ENCODE results near the gene MYL2. TPM values are rescaled to one million over a fixed set of nuclear protein-coding genes. Genes with fewer than 3 reads are reported as not detected.

Gene MYL2
- polyA plus RNA-seq, 1 donor (not counting 4 experiments of a cell fraction or from before 2014, with no cell fraction given): 0.08 TPM

- no peak for TF ChIP-seq EZH2 (IDR thresholded peaks at IDR 0.05; ENCODE audit: low read length)
- peak in 2 of 3 experiments; percentile 6 to 34 for TF ChIP-seq CTCF (optimal IDR thresholded peaks at IDR 0.05 in 1 of 3, IDR thresholded peaks at IDR 0.05 in 1 of 3, conservative IDR thresholded peaks at IDR 0.05 in 1 of 3; ENCODE audit: extremely low read depth in 1 of 3, insufficient read depth in 2 of 3, low read length in 3 of 3)
These were observed 58.6 kb downstream of the MYL2 start for GRCh38 chr12:110861729-110862128.

More at GRCh38 chr12:110861729-110862128, 58.6 kb downstream of the MYL2 start:
- Histone ChIP-seq H3K27ac (ENCODE audit: control insufficient read depth, insufficient read depth, low read length) (no peak overlapping the region), H2AFZ (ENCODE audit: control insufficient read depth, low read length) (no peak overlapping the region), H3K4me3 (ENCODE audit: control insufficient read depth in 2 of 3, extremely low read depth in 1 of 3, insufficient read depth in 2 of 3, low read depth in 1 of 3, low read length in 3 of 3) (no peak overlapping the region), H4K20me1 (ENCODE audit: control insufficient read depth, extremely low read depth, insufficient read depth, low read length) (no peaks in the 10 kb centered on the region), H3K9ac (ENCODE audit: control insufficient read depth, extremely low read depth, insufficient read depth, low read length) (no peak overlapping the region), H3K4me2 (ENCODE audit: control insufficient read depth, extremely low read depth, insufficient read depth, low read depth, low read length) (no peak overlapping the region), H3K36me3 (ENCODE audit: control insufficient read depth in 2 of 2, extremely low read depth in 1 of 2, insufficient read depth in 2 of 2, low read length in 2 of 2) (no peaks in the 10 kb centered on the region), H3K4me1 (ENCODE audit: control insufficient read depth, extremely low read depth, insufficient read depth, low read length) (no peaks in the 10 kb centered on the region), H3K9me3 (ENCODE audit: control insufficient read depth, low read depth, low read length) (no peaks in the 10 kb centered on the region), H3K79me2 (ENCODE audit: control insufficient read depth, insufficient read depth, low read length) (no peaks in the 10 kb centered on the region), H3K27me3 (ENCODE audit: control insufficient read depth, extremely low read depth, insufficient read depth, low read length) (no peaks in the 10 kb centered on the region), H3K9me1 (ENCODE audit: control insufficient read depth, extremely low read depth, insufficient read depth, low read length) (no peaks in the 10 kb centered on the region)
- FAIRE-seq (no peak), DNase-seq (ENCODE audit: low read depth, low spot score) (no peak)
- dilution Hi-C loops (cut with MboI; ENCODE audit: extremely low pct_ligation_motif_present, low sequenced_read_pairs): no loop called here

Other genes with a start within 250 kb of the MYL2 start
- 1.1 to 2.1 TPM (median 1.2 TPM) in 3 replicates for gene HVCN1, start 231.5 kb downstream of the MYL2 start, polyA plus RNA-seq
- 77.4 to 158 TPM (median 83.3 TPM) in 3 replicates for gene PPP1CC, start 177.7 kb downstream of the MYL2 start, polyA plus RNA-seq
- gene CCDC63, start 73.6 kb downstream of the MYL2 start, polyA plus RNA-seq: not detected in 3 replicates
- gene CUX2, start 113.6 kb upstream of the MYL2 start, polyA plus RNA-seq: not detected in 3 replicates